ENCODE data around the gene TMA7B. TPM values are rescaled to one million over a fixed set of nuclear protein-coding genes. Genes with fewer than 3 reads are reported as not detected.

TMA7B gene
- total RNA-seq, 1 donor from 2014 or later, result not detected

DNA sequence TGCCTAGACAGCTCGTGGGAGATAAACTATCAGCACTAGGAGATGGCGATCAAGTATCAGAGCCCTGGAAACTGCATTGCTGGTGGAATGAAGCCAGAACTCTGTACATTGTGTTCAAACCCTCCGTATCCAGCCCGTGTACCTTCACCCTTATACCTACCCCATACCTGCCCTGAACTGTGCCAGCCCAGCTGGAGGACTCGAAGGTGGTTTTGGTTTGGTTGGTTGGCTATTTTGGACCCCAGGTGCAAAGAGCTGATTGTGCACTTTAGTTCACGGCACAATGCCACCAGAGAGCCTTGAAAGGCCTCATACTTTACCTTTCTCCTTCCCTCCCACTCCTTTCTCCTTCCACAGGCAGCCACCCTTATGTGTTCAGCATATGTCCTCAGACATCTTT is 50.5 kb downstream of the TMA7B start:
- Mint-ChIP-seq H3K27ac (ENCODE audit: unreplicated experiment) (no peak overlapping the region), H3K27me3 (ENCODE audit: low read depth) (peaks cover 3% of the 10 kb centered on the region), H3K36me3 (ENCODE audit: low read depth) (no peaks in the 10 kb centered on the region)

More for the DNA sequence above, 50.5 kb downstream of the TMA7B start:
- Mint-ChIP-seq H3K4me1 (ENCODE audit: low read depth) (peaks cover 22% of the 10 kb centered on the region), H3K4me3 (ENCODE audit: unreplicated experiment) (no peak overlapping the region), H3K9me3 (ENCODE audit: low read depth) (no peaks in the 10 kb centered on the region)
- no peak for DNase-seq (ENCODE audit: low spot score)
- TF ChIP-seq, protein P1, sequence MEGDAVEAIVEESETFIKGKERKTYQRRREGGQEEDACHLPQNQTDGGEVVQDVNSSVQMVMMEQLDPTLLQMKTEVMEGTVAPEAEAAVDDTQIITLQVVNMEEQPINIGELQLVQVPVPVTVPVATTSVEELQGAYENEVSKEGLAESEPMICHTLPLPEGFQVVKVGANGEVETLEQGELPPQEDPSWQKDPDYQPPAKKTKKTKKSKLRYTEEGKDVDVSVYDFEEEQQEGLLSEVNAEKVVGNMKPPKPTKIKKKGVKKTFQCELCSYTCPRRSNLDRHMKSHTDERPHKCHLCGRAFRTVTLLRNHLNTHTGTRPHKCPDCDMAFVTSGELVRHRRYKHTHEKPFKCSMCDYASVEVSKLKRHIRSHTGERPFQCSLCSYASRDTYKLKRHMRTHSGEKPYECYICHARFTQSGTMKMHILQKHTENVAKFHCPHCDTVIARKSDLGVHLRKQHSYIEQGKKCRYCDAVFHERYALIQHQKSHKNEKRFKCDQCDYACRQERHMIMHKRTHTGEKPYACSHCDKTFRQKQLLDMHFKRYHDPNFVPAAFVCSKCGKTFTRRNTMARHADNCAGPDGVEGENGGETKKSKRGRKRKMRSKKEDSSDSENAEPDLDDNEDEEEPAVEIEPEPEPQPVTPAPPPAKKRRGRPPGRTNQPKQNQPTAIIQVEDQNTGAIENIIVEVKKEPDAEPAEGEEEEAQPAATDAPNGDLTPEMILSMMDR (IDR thresholded peaks at IDR 0.05), result no peak

Other genes starting within 250 kb of the TMA7B start
- not detected in 3 replicates for gene ENTHD1, start 66.6 kb upstream of the TMA7B start, total RNA-seq
- gene GRAP2, start 59.3 kb upstream of the TMA7B start, total RNA-seq, result 0.24 TPM in 1 of 3 replicates, not detected in the others
- gene FAM83F, start 34.6 kb downstream of the TMA7B start, total RNA-seq, result 0.22 TPM in 1 of 3 replicates, not detected in the others
- 30.9 to 42.8 TPM (median 35.0 TPM) in 3 replicates for gene TNRC6B, start 217.5 kb downstream of the TMA7B start, total RNA-seq